Activated B cell treated with CpG ODN at 0.5 μM for 24 hours (primary cell): ENCODE results near the gene KCTD5. TPM values are rescaled to one million over a fixed set of nuclear protein-coding genes. Genes with fewer than 3 reads are reported as not detected.
"Not testable (repeated sequence)": the region's sequence is repeated elsewhere in the genome, so short reads cannot be mapped to it uniquely, and the experiment has no call there.

Experiments
- ATAC-seq: fragments of 200-7000 bp; cut with Tn5 transposase; one replicate; pipeline ENCODE4 v1.10.0; 2021; ENCODE audit warnings: low read depth, mild to moderate bottlenecking, moderate library complexity
- CTCF ChIA-PET: fragments of 350-600 bp; sonication (Branson Sonifier 250); formaldehyde crosslinking; loops from one replicate; lab custom pipeline; 2021; ENCODE audit warnings: antibody characterized with exemption; lab: Charles Lee
- POLR2A ChIA-PET: fragments of 350-600 bp; sonication (Branson Sonifier 250); formaldehyde crosslinking; loops from one replicate; lab custom pipeline; 2021; ENCODE audit warnings: antibody characterized with exemption; lab: Charles Lee
- DNase-seq: peaks from one replicate; pipeline ENCODE4 v3.0.0; 2022
- H3K27ac Mint-ChIP-seq: one replicate; pipeline ENCODE4 v1.8.0; 2020; ENCODE audit warnings: mixed read lengths
- H3K27me3 Mint-ChIP-seq: one replicate; pipeline ENCODE4 v1.8.0; 2021; ENCODE audit warnings: mixed read lengths
- H3K36me3 Mint-ChIP-seq: one replicate; pipeline ENCODE4 v1.8.0; 2021; ENCODE audit warnings: low read depth, mixed read lengths
- H3K4me1 Mint-ChIP-seq: one replicate; pipeline ENCODE4 v1.8.0; 2021; ENCODE audit warnings: mixed read lengths
- H3K4me3 Mint-ChIP-seq: one replicate; pipeline ENCODE4 v1.8.0; 2020; ENCODE audit warnings: mild to moderate bottlenecking, mixed read lengths
- H3K9me3 Mint-ChIP-seq: one replicate; pipeline ENCODE4 v1.8.0; 2020; ENCODE audit warnings: mixed read lengths
- intact Hi-C: fragments of 100-400 bp; cut with micrococcal nuclease; formaldehyde crosslinking; loops from one replicate; pipeline ENCODE4 v1.15.1; 2024
- total RNA-seq: library from RNA; stranded (reverse); gene quantifications from 2 replicates; pipeline ENCODE4 v1.2.3, GENCODE V29; 2022
- TF ChIP-seq, protein P1 (sequence below): fragments of 200-600 bp; IDR thresholded peaks from one replicate; pipeline ENCODE4 v1.8.0; 2022; ENCODE audit warnings: antibody characterized with exemption, mild to moderate bottlenecking

The KCTD5 gene
- total RNA-seq, 1 donor from 2014 or later: 30.3 TPM

DNA sequence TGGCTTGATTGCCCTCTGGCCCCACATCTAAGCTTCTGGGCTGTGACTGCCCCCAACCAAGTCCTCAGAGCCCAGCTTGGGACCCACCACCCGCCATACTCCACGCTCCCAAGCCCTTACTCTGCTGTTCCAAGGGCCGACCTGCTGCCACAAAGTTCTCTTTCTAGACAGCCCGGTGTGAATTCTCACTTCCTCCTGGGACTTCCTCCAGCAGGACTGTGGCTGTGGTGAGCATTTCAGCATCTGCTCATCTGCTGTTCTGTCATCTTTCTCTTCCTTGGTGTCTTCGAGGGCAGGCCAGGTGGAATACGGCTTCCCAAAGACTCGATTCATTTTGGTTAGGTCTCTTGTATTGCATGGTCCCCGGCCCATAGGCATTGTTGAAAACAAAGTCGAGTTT is 3.8 kb downstream of the KCTD5 start:
- H3K4me3 Mint-ChIP-seq, H3K27me3 Mint-ChIP-seq, CTCF ChIA-PET, intact Hi-C loops, DNase-seq, H3K9me3 Mint-ChIP-seq, H3K27ac Mint-ChIP-seq: not testable (repeated sequence)
- Mint-ChIP-seq H3K4me1 (peaks cover 45% of the 10 kb centered on the region), H3K36me3 (peaks cover 12% of the 10 kb centered on the region)
- peak; percentile 43 for ATAC-seq
- POLR2A ChIA-PET: interaction anchor here (1.4 kb wide), 1 partner anchor 13 kb away, joined by 7 read pairs; no protein-coding TSS in a partner anchor

DNA sequence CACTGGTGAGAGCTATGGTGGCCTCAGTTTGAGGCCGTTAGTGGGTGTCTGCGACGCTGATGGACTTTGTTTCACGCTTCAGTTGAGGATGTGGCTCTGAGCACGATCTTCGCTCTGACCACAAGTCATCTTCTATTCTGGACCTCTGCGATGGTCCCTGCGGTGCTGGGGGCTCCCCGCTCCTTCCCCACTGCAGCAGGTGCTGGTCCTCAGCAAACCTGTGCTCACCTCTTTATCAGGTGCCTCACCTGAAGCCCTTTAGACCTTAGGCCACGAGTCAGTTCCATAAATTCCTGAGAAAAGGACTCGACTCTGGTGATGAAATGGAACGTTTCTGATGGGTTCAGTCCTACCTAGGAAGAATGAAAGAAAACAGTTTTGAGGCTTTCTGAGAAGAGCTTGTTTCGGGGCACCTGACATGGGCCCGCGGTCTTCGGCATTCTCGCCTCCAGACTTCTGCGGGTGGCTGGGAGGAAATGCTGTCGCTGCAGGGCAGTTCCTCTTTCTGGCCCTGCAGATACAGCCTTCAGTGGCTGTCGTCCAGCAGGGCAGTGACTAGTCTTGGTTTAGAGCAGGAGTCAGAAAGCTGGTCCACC is 4.7 kb downstream of the KCTD5 start:
- Mint-ChIP-seq H3K27me3 (no peaks in the 10 kb centered on the region), H3K4me3 (peak overlapping the region; percentile 74), H3K36me3 (peaks cover 15% of the 10 kb centered on the region), H3K4me1 (peaks cover 38% of the 10 kb centered on the region), H3K9me3 (no peaks in the 10 kb centered on the region), H3K27ac (peak overlapping the region; percentile 89)
- intact Hi-C loops: loop anchor here (1.0 kb wide), 1 partner anchor 34 kb away; no protein-coding TSS in a partner anchor
- TF ChIP-seq, protein P1, sequence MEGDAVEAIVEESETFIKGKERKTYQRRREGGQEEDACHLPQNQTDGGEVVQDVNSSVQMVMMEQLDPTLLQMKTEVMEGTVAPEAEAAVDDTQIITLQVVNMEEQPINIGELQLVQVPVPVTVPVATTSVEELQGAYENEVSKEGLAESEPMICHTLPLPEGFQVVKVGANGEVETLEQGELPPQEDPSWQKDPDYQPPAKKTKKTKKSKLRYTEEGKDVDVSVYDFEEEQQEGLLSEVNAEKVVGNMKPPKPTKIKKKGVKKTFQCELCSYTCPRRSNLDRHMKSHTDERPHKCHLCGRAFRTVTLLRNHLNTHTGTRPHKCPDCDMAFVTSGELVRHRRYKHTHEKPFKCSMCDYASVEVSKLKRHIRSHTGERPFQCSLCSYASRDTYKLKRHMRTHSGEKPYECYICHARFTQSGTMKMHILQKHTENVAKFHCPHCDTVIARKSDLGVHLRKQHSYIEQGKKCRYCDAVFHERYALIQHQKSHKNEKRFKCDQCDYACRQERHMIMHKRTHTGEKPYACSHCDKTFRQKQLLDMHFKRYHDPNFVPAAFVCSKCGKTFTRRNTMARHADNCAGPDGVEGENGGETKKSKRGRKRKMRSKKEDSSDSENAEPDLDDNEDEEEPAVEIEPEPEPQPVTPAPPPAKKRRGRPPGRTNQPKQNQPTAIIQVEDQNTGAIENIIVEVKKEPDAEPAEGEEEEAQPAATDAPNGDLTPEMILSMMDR: no peak
- ChIA-PET POLR2A (interaction anchor here (1.2 to 1.4 kb wide), 3 partner anchors 14 to 90 kb away, joined by 3 to 7 read pairs (median 6); partner anchors contain the start of genes ELOB and SRRM2), CTCF (no interaction called here)
- ATAC-seq (peak; percentile 45), DNase-seq (peak; percentile 49)

DNA sequence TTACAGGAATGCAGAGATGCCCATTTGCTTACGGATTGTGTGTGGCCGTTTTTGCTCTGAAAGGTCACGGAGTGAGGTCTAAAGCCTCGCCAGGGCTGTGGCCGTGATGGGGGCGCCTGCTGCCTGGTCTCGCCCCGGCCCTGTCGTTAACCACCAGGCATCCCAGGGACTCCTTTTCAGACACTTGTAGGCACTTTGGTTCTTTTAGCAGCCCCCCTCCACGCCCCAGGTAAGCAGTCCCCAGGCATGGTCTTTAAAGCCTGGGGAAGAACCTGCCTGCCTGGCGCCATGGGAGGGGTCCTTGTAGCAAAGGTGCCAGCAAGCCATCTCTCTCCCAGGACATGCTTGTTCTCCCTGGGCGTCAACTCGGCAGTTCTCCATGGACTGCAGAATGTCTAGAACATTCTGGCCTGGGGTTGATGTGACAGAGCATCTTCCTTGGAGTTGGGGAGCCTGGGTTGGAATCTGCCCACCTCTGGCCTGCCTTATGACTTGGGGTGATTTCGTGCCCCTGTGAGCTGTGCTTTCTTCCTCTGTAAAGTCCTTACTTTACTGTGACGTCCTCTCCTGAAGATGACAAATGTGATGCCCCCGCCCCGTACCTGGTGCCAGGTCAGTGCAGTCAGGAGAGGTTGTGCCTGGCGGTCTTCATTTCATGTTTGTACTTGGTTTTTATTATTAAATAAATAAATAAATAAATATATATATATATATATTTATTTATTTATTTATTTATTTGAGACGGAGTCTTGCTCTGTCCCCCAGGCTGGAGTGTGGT is 5.4 kb downstream of the KCTD5 start:
- TF ChIP-seq, protein P1: no peak
- ChIA-PET POLR2A (interaction anchor here (0.6 to 1.4 kb wide), 4 partner anchors 14 to 90 kb away, joined by 3 to 7 read pairs (median 4); partner anchors contain the start of genes ELOB and SRRM2), CTCF (no interaction called here)
- H3K4me1 Mint-ChIP-seq: peaks cover 39% of the 10 kb centered on the region
- intact Hi-C loops: loop anchor here (1.0 kb wide), 1 partner anchor 34 kb away; no protein-coding TSS in a partner anchor
- ATAC-seq: no peak
- no peaks in the 10 kb centered on the region for H3K27me3 Mint-ChIP-seq
- no peak for DNase-seq
- peak overlapping the region; percentile 89 for H3K27ac Mint-ChIP-seq
- peak overlapping the region; percentile 74 for H3K4me3 Mint-ChIP-seq
- H3K9me3 Mint-ChIP-seq: no peaks in the 10 kb centered on the region
- peaks cover 12% of the 10 kb centered on the region for H3K36me3 Mint-ChIP-seq

DNA sequence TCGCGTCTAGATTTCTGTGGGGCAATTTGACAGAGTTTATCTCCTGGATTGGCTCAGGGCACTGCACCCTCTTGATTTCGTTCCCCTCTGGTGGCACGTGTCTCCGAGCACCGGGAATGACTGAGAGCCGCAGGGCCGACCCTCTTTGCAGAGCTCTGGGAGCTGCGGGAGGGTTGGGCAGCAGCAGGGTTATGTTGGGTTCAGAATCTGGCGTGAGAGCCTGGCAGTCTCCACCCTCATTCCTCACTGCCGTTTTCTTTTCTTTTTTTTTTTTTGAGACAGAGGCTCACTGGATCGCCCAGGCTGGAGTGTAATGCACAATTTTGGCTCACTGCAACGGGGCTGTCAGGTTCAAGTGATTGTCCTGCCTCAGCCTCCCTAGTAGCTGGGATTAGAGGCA is 7.1 kb downstream of the KCTD5 start:
- H3K27ac Mint-ChIP-seq, H3K4me3 Mint-ChIP-seq, ATAC-seq, H3K9me3 Mint-ChIP-seq, DNase-seq, H3K27me3 Mint-ChIP-seq, CTCF ChIA-PET, intact Hi-C loops, POLR2A ChIA-PET: not testable (repeated sequence)
- Mint-ChIP-seq H3K36me3 (peaks cover 12% of the 10 kb centered on the region), H3K4me1 (peaks cover 37% of the 10 kb centered on the region)

DNA sequence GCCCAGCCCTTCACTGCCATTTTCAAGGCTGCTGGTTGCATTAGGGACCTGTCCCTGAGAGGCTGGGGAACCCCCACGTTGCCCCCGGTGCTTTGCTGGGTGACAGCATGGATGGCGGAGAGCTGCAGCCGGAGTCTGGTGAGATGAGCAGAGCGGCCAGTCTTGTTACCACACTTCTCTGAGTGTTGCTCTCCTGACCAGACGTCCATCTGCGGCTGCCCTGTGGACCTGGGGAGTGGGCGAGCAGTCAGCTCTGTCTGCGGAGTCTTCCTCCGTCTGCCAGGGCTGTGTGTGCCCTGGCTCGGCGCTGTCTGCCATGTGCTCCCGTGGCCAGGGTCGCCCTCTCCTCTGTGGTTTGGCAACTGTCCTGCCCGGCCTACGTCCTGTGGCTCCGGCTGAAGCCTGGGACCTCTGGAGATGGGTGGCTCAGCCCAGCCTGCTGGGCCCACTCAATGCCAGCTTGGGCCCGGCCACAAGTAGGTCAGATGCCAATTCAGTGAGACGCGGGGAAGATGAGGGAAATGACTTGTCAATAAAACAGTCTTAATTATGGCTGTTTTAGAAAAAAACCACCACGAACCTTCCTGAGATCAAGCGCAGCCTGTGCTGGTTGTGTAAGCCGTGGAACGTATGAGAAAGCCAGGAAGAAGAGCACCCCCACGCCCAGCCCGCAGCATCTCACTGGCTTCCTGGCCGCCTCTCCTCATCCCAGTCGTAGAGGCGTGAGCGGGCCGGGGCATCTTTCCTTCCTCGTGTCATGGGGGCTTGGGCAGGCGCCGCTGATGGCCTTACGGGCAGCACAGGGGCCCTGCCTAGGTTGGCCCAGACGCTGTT is 7.9 kb downstream of the KCTD5 start:
- Mint-ChIP-seq H3K9me3 (no peaks in the 10 kb centered on the region), H3K36me3 (peaks cover 12% of the 10 kb centered on the region), H3K27me3 (no peaks in the 10 kb centered on the region), H3K4me3 (no peak overlapping the region), H3K4me1 (peaks cover 33% of the 10 kb centered on the region), H3K27ac (peak overlapping the region; percentile 41)
- ATAC-seq (no peak), DNase-seq (no peak)
- CTCF ChIA-PET: no interaction called here
- POLR2A ChIA-PET: no interaction called here
- intact Hi-C loops: no loop called here
- TF ChIP-seq, protein P1: no peak
